ENCODE results near the gene CDK14.
A peak's percentile ranks its signal among the peaks of the same experiment; 100 is the strongest.

Gene CDK14

GRCh38 chr7:90603346-90603745, 7.2 kb downstream of the CDK14 start:
- TF ChIP-seq NFIC (IDR thresholded peaks at IDR 0.05) (no peak), FOXM1 (IDR thresholded peaks at IDR 0.05; ENCODE audit: borderline replicate concordance, low read depth) (no peak), EP300 (IDR thresholded peaks at IDR 0.05; ENCODE audit: borderline replicate concordance) (no peak), YY1 (IDR thresholded peaks at IDR 0.05; ENCODE audit: low read depth) (no peak), TEAD4 (IDR thresholded peaks at IDR 0.05) (no peak), EGR1 (IDR thresholded peaks at IDR 0.05) (no peak), RAD21 (IDR thresholded peaks at IDR 0.05; ENCODE audit: low read depth) (no peak), CEBPB (IDR thresholded peaks at IDR 0.05) (no peak), TCF12 (IDR thresholded peaks at IDR 0.05; ENCODE audit: low read depth) (no peak), USF1 (IDR thresholded peaks at IDR 0.05) (no peak), CREB1 (IDR thresholded peaks at IDR 0.05; ENCODE audit: low read depth) (no peak), ZBTB7A (IDR thresholded peaks at IDR 0.05; ENCODE audit: low read depth) (no peak)

- TF ChIP-seq CREB1 (IDR thresholded peaks at IDR 0.05; ENCODE audit: low read depth), result no peak
- TF ChIP-seq MAX (IDR thresholded peaks at IDR 0.05), result no peak
- TF ChIP-seq EGR1 (IDR thresholded peaks at IDR 0.05), result no peak
- no peak for TF ChIP-seq USF1 (IDR thresholded peaks at IDR 0.05)
- TF ChIP-seq TCF12 (IDR thresholded peaks at IDR 0.05; ENCODE audit: low read depth), result no peak
- TF ChIP-seq CEBPB (IDR thresholded peaks at IDR 0.05), result no peak
- TF ChIP-seq FOXM1 (IDR thresholded peaks at IDR 0.05; ENCODE audit: borderline replicate concordance, low read depth), result no peak
Measured at GRCh38 chr7:90604383-90604782, 8.3 kb downstream of the CDK14 start.

GRCh38 chr7:90605055-90605454, 8.9 kb downstream of the CDK14 start:
- TF ChIP-seq EGR1 (IDR thresholded peaks at IDR 0.05), result no peak
- 0 out of 2 replicates have a peak, but pooled peaks have one; percentile 24 for TF ChIP-seq MAX (IDR thresholded peaks at IDR 0.05)

GRCh38 chr7:90607196-90607595, 11.1 kb downstream of the CDK14 start:
- no peak for TF ChIP-seq REST (IDR thresholded peaks at IDR 0.05; ENCODE audit: low read depth)
- TF ChIP-seq TAF1 (IDR thresholded peaks at IDR 0.05; ENCODE audit: low read depth), result no peak
- TF ChIP-seq NFIC (IDR thresholded peaks at IDR 0.05), result no peak

- TF ChIP-seq ZBTB7A (IDR thresholded peaks at IDR 0.05; ENCODE audit: low read depth), result no peak
- TF ChIP-seq USF1 (IDR thresholded peaks at IDR 0.05), result no peak
- TF ChIP-seq TAF1 (IDR thresholded peaks at IDR 0.05; ENCODE audit: low read depth), result no peak
- TF ChIP-seq NFIC (IDR thresholded peaks at IDR 0.05), result no peak
- no peak for TF ChIP-seq CEBPB (IDR thresholded peaks at IDR 0.05)
- TF ChIP-seq FOXM1 (IDR thresholded peaks at IDR 0.05; ENCODE audit: borderline replicate concordance, low read depth), result no peak
- TF ChIP-seq TEAD4 (IDR thresholded peaks at IDR 0.05), result no peak
- TF ChIP-seq TCF12 (IDR thresholded peaks at IDR 0.05; ENCODE audit: low read depth), result no peak
- no peak for TF ChIP-seq CREB1 (IDR thresholded peaks at IDR 0.05; ENCODE audit: low read depth)
Measured at GRCh38 chr7:90610105-90610504, 14.0 kb downstream of the CDK14 start.

- TF ChIP-seq RAD21 (IDR thresholded peaks at IDR 0.05; ENCODE audit: low read depth) (no peak), EP300 (IDR thresholded peaks at IDR 0.05; ENCODE audit: borderline replicate concordance) (no peak), CEBPB (IDR thresholded peaks at IDR 0.05) (no peak), YY1 (IDR thresholded peaks at IDR 0.05; ENCODE audit: low read depth) (no peak), FOXM1 (IDR thresholded peaks at IDR 0.05; ENCODE audit: borderline replicate concordance, low read depth) (no peak), MAX (IDR thresholded peaks at IDR 0.05) (no peak), USF1 (IDR thresholded peaks at IDR 0.05) (no peak), NFIC (IDR thresholded peaks at IDR 0.05) (no peak), TCF12 (IDR thresholded peaks at IDR 0.05; ENCODE audit: low read depth) (no peak)
Measured at GRCh38 chr7:90611115-90611514, 15.0 kb downstream of the CDK14 start.

GRCh38 chr7:90613088-90613498, 17.0 kb downstream of the CDK14 start:
- TF ChIP-seq EGR1 (IDR thresholded peaks at IDR 0.05) (no peak), ZBTB7A (IDR thresholded peaks at IDR 0.05; ENCODE audit: low read depth) (no peak), TEAD4 (IDR thresholded peaks at IDR 0.05) (no peak), TCF12 (IDR thresholded peaks at IDR 0.05; ENCODE audit: low read depth) (no peak)

GRCh38 chr7:90617442-90617841, 21.3 kb downstream of the CDK14 start:
- no peak for TF ChIP-seq FOXM1 (IDR thresholded peaks at IDR 0.05; ENCODE audit: borderline replicate concordance, low read depth)
- TF ChIP-seq RAD21 (IDR thresholded peaks at IDR 0.05; ENCODE audit: low read depth), result no peak
- no peak for TF ChIP-seq CEBPB (IDR thresholded peaks at IDR 0.05)
- TF ChIP-seq TCF12 (IDR thresholded peaks at IDR 0.05; ENCODE audit: low read depth), result no peak
- TF ChIP-seq EP300 (IDR thresholded peaks at IDR 0.05; ENCODE audit: borderline replicate concordance), result no peak
- no peak for TF ChIP-seq ZBTB7A (IDR thresholded peaks at IDR 0.05; ENCODE audit: low read depth)
- no peak for TF ChIP-seq YY1 (IDR thresholded peaks at IDR 0.05; ENCODE audit: low read depth)
- no peak for TF ChIP-seq NFIC (IDR thresholded peaks at IDR 0.05)
- no peak for TF ChIP-seq CREB1 (IDR thresholded peaks at IDR 0.05; ENCODE audit: low read depth)
- no peak for TF ChIP-seq TEAD4 (IDR thresholded peaks at IDR 0.05)
- no peak for TF ChIP-seq MAX (IDR thresholded peaks at IDR 0.05)
- no peak for TF ChIP-seq REST (IDR thresholded peaks at IDR 0.05; ENCODE audit: low read depth)
- no peak for TF ChIP-seq EGR1 (IDR thresholded peaks at IDR 0.05)
- no peak for TF ChIP-seq USF1 (IDR thresholded peaks at IDR 0.05)
- TF ChIP-seq TAF1 (IDR thresholded peaks at IDR 0.05; ENCODE audit: low read depth), result no peak
